C4-2B (cell line): ENCODE measurements around the gene NLRP7.
"Not testable (repeated sequence)": the region's sequence is repeated elsewhere in the genome, so short reads cannot be mapped to it uniquely, and the experiment has no call there.

Experiments used
- H3K27ac ChIP-seq: fragments of 450-650 bp; 2 replicates; pipeline ENCODE4 v1.5.1; 2017
- ZFX ChIP-seq: fragments of 450-650 bp; IDR thresholded peaks from 2 replicates; pipeline ENCODE4 v1.6.1; 2017
- TF ChIP-seq, protein P1 (sequence below): fragments of 450-650 bp; conservative IDR thresholded peaks from 2 replicates; pipeline ENCODE4 v1.5.1; 2017; ENCODE audit warnings: mild to moderate bottlenecking

Gene NLRP7

GRCh38 chr19:54955376-54955775, 8.0 kb upstream of the NLRP7 start:
- H3K27ac ChIP-seq: no peak overlapping the region
- TF ChIP-seq, protein P1, sequence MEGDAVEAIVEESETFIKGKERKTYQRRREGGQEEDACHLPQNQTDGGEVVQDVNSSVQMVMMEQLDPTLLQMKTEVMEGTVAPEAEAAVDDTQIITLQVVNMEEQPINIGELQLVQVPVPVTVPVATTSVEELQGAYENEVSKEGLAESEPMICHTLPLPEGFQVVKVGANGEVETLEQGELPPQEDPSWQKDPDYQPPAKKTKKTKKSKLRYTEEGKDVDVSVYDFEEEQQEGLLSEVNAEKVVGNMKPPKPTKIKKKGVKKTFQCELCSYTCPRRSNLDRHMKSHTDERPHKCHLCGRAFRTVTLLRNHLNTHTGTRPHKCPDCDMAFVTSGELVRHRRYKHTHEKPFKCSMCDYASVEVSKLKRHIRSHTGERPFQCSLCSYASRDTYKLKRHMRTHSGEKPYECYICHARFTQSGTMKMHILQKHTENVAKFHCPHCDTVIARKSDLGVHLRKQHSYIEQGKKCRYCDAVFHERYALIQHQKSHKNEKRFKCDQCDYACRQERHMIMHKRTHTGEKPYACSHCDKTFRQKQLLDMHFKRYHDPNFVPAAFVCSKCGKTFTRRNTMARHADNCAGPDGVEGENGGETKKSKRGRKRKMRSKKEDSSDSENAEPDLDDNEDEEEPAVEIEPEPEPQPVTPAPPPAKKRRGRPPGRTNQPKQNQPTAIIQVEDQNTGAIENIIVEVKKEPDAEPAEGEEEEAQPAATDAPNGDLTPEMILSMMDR: no peak
- no peak for TF ChIP-seq ZFX

DNA sequence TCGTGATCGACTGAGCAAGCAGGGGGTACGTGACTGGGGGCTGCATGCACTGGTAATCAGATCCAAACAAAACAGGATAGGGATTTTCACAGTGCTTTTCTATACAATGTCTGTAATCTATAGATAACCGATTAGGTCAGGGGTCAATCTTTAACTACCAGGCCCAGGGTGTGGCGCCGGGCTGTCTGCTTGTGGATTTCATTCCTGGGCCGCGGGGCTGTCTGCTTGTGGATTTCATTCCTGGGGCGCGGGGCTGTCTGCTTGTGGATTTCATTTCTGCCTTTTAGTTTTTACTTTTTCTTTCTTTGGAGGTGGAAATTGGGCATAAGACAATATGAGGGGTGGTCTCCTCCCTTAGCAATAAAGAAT, 6.0 kb upstream of the NLRP7 start:
- not testable (repeated sequence) for H3K27ac ChIP-seq

DNA sequence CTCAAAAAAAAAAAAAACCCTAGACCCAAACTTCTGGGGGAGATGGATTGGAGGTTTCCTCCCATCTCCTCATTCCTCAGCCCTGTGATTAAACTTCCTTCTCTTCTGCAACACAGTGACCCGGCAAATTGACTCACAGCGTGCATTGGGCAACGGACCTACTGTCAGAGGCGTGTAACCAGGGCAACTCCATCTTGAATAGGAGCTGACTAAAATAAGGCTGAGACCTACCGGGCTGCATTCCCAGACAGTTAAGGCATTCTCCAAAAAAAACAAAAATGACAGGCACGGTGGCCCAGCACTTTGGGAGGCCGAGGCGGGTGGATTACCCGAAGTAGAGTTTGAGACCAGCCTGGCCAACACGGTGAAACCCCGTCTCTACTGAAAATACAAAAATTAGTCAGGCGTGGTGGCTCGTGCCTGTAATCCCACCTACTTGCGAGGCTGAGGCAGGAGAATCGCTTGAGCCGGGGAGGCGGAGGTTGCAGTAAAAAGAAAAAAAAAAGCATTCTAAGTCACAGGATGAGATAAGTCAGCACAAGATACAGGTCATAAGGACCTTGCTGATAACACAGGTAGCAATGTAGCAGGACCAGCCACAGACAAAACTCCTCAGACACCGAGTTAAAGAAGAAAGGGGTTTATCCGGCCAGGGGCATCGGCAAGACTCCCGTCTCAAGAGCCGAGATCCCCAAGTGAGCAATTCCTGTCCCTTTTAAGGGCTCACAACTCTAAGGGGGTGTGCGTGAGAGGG, 5.4 kb upstream of the NLRP7 start:
- no peak overlapping the region for H3K27ac ChIP-seq
- TF ChIP-seq, protein P1: no peak
- no peak for TF ChIP-seq ZFX

- H3K27ac ChIP-seq: not testable (repeated sequence)
These were observed 3.2 kb upstream of the NLRP7 start for GRCh38 chr19:54950580-54950979.

- TF ChIP-seq ZFX: no peak
- TF ChIP-seq, protein P1: no peak
- no peak overlapping the region for H3K27ac ChIP-seq
These were observed 2.1 kb upstream of the NLRP7 start for GRCh38 chr19:54949412-54949811.

GRCh38 chr19:54943772-54944361, 3.5 kb downstream of the NLRP7 start:
- not testable (repeated sequence) for H3K27ac ChIP-seq

- H3K27ac ChIP-seq: not testable (repeated sequence)
These were observed 7.8 kb downstream of the NLRP7 start for GRCh38 chr19:54939538-54939937.

DNA sequence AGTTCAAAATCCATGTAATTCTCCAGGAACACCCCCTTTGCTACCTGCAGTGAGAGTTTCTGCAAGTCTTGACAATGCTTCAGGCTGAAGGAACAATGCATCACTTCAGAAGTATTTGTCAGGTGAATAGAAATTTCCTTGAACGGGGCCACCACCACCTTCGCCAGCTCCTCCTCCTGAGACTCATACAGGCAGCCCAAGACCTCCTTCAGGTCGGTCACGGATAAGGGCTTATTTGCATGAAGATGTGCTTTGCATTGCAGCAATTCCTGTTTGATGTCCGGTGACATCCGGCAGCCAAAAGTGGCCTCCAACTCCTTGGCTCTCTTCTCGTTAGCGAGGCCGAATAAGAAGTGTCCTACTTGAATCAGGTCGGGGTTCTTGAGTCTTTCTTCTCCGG, 8.4 kb downstream of the NLRP7 start:
- no peak for TF ChIP-seq ZFX
- TF ChIP-seq, protein P1: no peak
- no peak overlapping the region for H3K27ac ChIP-seq

DNA sequence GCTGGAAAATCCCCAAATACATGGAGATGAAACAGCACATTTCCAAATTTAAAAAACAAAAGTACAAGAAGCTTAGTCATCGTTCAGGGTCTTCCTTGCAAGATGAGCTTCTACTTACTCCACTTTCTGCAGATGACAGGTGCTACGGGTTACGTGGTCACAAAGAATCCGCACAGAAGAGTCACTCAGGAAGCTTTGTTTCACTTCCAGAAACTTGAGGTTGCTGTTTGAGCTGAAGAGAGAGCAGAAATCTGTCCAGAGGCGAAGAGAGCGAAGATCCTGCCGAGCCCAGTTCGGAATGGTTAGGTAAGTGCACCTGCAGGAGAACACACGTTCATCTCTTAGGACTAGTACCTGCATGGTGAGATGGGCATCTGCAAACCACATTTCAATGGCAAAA, 9.4 kb downstream of the NLRP7 start:
- TF ChIP-seq, protein P1: no peak
- no peak for TF ChIP-seq ZFX
- H3K27ac ChIP-seq: no peak overlapping the region
